RWPE2 (cell line): ENCODE measurements around the gene KYAT1.

Experiments used
- ATAC-seq: fragments of 200-7000 bp; cut with Tn5 transposase; 3 replicates; pipeline ENCODE4 v1.9.1; 2021; ENCODE audit warnings: low read depth
- DNase-seq: peaks from one replicate; pipeline ENCODE4 v3.0.0-alpha.2; 2020; ENCODE audit warnings: low spot score
- H3K27ac ChIP-seq: fragments of 450-650 bp; 2 replicates; pipeline ENCODE4 v1.5.1; 2017; ENCODE audit warnings: mild to moderate bottlenecking; ENCODE audit not compliant: poor library complexity, severe bottlenecking
- H3K27me3 ChIP-seq: fragments of 250-450 bp; sonication (Bioruptor Pico); 2 replicates; pipeline ENCODE4 v1.5.1; 2021; ENCODE audit warnings: mild to moderate bottlenecking, moderate library complexity; ENCODE audit not compliant: insufficient read depth, poor library complexity, severe bottlenecking
- H3K36me3 ChIP-seq: fragments of 250-450 bp; sonication (Bioruptor Pico); 2 replicates; pipeline ENCODE4 v1.5.1; 2020; ENCODE audit warnings: low read depth, mild to moderate bottlenecking, moderate library complexity
- H3K4me1 ChIP-seq: fragments of 250-450 bp; sonication (Bioruptor Pico); 2 replicates; pipeline ENCODE4 v1.5.1; 2021; ENCODE audit warnings: mild to moderate bottlenecking, moderate library complexity; ENCODE audit not compliant: insufficient read depth, poor library complexity, severe bottlenecking
- H3K4me3 ChIP-seq: fragments of 250-450 bp; sonication (Bioruptor Pico); 2 replicates; pipeline ENCODE4 v1.5.1; 2021; ENCODE audit warnings: mild to moderate bottlenecking, moderate library complexity; ENCODE audit not compliant: severe bottlenecking
- H3K9me3 ChIP-seq: fragments of 250-450 bp; sonication (Bioruptor Pico); 2 replicates; pipeline ENCODE4 v1.5.1; 2021; ENCODE audit warnings: mild to moderate bottlenecking, moderate library complexity; ENCODE audit not compliant: severe bottlenecking
- TF ChIP-seq, protein P1 (sequence below): fragments of 450-650 bp; IDR thresholded peaks from one replicate; pipeline ENCODE4 v1.5.1; 2017; ENCODE audit warnings: mild to moderate bottlenecking, moderate library complexity; ENCODE audit not compliant: poor library complexity, severe bottlenecking

The KYAT1 gene

DNA sequence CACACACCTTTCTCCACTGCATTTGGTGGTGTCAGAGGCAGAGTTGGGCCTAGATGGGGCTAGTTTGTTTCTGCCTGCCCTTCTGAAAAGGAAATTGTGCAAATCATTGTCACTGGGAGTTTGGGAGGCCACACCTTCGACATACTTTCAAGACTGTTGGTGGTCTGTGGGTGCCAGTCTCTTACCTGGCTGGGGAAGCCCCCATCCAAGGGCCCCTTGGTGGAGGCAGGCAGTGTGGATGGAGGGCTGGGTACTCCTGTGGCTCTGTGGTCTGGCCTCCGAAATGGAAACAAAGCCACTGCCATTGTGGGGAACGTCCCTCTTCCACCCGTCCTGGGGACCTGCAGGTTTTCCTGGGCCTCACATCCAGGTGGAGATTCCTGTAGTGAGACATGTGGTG is 28.1 kb upstream of the KYAT1 start:
- H3K27ac ChIP-seq, result peak overlapping the region; percentile 100
- peaks cover 38% of the 10 kb centered on the region for H3K4me1 ChIP-seq
- DNase-seq, result no peak
- no peak for ATAC-seq
- no peaks in the 10 kb centered on the region for H3K9me3 ChIP-seq
- H3K4me3 ChIP-seq, result no peak overlapping the region
- H3K27me3 ChIP-seq, result no peaks in the 10 kb centered on the region
- peaks cover 90% of the 10 kb centered on the region for H3K36me3 ChIP-seq
- TF ChIP-seq, protein P1, sequence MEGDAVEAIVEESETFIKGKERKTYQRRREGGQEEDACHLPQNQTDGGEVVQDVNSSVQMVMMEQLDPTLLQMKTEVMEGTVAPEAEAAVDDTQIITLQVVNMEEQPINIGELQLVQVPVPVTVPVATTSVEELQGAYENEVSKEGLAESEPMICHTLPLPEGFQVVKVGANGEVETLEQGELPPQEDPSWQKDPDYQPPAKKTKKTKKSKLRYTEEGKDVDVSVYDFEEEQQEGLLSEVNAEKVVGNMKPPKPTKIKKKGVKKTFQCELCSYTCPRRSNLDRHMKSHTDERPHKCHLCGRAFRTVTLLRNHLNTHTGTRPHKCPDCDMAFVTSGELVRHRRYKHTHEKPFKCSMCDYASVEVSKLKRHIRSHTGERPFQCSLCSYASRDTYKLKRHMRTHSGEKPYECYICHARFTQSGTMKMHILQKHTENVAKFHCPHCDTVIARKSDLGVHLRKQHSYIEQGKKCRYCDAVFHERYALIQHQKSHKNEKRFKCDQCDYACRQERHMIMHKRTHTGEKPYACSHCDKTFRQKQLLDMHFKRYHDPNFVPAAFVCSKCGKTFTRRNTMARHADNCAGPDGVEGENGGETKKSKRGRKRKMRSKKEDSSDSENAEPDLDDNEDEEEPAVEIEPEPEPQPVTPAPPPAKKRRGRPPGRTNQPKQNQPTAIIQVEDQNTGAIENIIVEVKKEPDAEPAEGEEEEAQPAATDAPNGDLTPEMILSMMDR, result no peak

DNA sequence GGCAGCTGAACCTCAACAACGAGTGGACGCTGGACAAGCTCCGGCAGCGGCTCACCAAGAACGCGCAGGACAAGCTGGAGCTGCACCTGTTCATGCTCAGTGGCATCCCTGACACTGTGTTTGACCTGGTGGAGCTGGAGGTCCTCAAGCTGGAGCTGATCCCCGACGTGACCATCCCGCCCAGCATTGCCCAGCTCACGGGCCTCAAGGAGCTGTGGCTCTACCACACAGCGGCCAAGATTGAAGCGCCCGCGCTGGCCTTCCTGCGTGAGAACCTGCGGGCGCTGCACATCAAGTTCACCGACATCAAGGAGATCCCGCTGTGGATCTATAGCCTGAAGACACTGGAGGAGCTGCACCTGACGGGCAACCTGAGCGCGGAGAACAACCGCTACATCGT is 26.6 kb upstream of the KYAT1 start:
- no peaks in the 10 kb centered on the region for H3K9me3 ChIP-seq
- H3K4me1 ChIP-seq, result peaks cover 36% of the 10 kb centered on the region
- H3K4me3 ChIP-seq, result no peak overlapping the region
- ATAC-seq (no peak), DNase-seq (no peak)
- H3K27me3 ChIP-seq, result no peaks in the 10 kb centered on the region
- TF ChIP-seq, protein P1, result no peak
- no peak overlapping the region for H3K27ac ChIP-seq
- H3K36me3 ChIP-seq, result peaks cover 81% of the 10 kb centered on the region

DNA sequence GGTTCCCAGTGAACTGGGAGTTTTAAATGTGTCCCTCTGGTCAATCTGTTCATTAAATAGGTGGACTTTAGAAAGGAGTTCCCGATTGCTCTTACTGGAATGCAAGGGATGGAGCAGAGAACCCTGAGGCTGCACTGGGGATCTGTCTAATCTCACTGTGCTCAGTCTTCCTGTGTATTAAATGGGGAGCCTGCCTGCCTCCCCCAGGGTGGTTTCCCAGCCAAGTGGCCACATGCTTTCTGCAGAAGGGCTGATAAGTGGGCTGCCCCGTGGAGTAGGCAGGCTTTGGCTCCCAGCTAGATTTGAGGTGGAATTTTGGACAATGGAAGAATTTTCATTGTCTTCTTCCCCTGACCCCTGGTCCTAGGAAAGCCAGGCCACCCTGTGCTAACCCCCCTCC is 25.0 kb upstream of the KYAT1 start:
- peaks cover 72% of the 10 kb centered on the region for H3K36me3 ChIP-seq
- H3K9me3 ChIP-seq, result no peaks in the 10 kb centered on the region
- peak overlapping the region; percentile 91 for H3K27ac ChIP-seq
- H3K27me3 ChIP-seq, result no peaks in the 10 kb centered on the region
- peaks cover 39% of the 10 kb centered on the region for H3K4me1 ChIP-seq
- no peak overlapping the region for H3K4me3 ChIP-seq
- ATAC-seq (no peak), DNase-seq (no peak)
- TF ChIP-seq, protein P1, result no peak

DNA sequence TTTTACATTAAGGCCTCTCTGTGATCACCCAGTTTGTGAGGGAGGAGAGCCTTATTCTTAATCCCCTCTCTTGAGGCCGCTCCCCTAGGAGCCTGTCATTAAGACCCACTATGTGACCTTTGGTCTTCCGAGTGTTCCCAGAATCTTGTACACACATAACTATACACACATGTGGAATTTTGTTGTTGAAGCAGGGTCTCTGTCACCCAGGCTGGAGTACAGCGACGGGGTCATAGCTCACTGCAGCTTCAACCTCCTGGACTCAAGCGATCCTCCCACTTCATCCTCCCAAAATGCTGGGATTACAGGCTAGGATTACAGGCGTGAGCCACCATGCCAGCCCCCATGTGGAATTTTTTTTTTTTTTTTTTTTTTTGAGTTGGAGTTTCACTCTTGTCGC is 24.2 kb upstream of the KYAT1 start:
- H3K4me1 ChIP-seq, result peaks cover 35% of the 10 kb centered on the region
- TF ChIP-seq, protein P1, result no peak
- H3K9me3 ChIP-seq, result no peaks in the 10 kb centered on the region
- peak overlapping the region; percentile 91 for H3K27ac ChIP-seq
- H3K4me3 ChIP-seq, result no peak overlapping the region
- H3K27me3 ChIP-seq, result no peaks in the 10 kb centered on the region
- ATAC-seq (no peak), DNase-seq (no peak)
- peaks cover 70% of the 10 kb centered on the region for H3K36me3 ChIP-seq

DNA sequence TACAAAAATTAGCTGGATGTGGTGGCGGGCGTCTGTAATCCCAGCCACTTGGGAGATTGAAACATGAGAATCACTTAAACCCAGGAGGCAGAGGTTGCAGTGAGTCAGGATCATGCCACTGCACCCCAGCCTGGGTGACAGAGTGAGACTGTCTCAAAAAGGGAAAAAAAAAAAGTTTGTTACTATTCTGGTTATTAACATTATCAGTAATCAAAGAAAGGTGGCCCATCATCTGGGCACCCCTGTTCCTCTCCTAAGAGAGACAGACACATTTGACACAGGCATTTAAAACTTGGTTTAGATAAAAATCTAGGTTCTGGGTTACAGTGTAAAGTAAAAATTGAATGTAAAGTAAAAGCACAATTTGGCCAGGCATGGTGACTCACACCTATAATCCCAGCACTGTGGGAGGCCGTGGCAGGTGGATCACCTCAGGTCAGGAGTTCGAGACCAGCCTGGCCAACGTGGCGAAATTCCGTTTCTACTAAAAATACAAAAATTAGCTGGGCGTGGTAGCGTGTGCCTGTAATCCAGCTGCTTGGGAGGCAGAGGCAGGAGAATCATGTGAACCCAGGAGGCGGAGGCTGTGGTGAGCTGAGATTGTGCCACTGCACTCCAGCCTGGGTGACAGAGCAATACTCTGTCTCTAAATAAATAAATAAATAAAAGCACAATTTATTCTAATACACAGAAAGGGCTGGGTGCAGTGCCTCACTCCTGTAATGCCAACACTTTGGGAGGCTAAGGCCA is 22.3 kb upstream of the KYAT1 start:
- Histone ChIP-seq H3K27ac (peak overlapping the region; percentile 91), H3K4me3 (no peak overlapping the region), H3K36me3 (peaks cover 56% of the 10 kb centered on the region), H3K9me3 (no peaks in the 10 kb centered on the region), H3K4me1 (peaks cover 45% of the 10 kb centered on the region), H3K27me3 (no peaks in the 10 kb centered on the region)
- TF ChIP-seq, protein P1, result no peak
- ATAC-seq (no peak), DNase-seq (no peak)
